GM12872 (cell line): ENCODE data around the gene PTGER3.

Experiments
- CTCF ChIP-seq: IDR thresholded peaks from 3 replicates; pipeline ENCODE4 v1.5.1; 2011; ENCODE audit warnings: low read depth, mild to moderate bottlenecking, low read length, moderate library complexity; ENCODE audit not compliant: insufficient read depth

PTGER3 gene

DNA sequence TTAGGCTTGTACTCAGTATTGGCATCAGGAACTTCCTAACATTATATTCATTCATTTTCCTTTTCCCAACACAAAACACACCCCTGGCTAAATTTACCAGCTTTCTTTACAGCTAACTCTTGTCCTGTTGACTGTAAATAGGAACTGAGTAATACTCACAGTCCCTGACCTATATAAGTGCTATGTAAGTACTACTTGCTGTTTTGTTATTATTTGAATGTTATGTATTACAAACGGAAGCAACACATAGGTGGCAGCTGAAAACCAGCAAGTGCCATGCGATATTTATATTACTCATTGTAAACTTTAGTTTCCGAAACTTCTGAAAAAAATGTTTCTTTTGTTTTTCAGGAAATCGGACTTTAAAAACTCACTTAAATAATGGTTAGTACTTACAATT is 21.5 kb downstream of the PTGER3 start:
- TF ChIP-seq CTCF: no peak

DNA sequence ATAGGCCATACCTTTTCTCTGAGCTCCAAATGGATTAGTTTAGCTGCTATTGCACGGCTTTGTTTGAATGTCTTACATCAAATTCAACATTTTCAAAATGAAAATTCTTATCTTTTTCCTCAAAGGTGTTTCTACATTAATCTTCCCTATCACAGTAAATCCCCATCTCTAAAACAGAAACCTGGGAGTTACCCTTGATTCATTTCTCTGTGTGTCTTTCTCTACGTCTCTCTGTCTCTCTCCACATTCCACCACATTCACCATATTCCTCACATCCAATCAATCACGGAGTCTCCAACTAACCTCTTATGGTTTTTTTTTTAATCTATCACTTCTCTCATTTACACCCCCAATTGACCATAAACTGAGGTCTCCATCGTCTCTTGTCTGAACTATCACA is 24.1 kb downstream of the PTGER3 start:
- TF ChIP-seq CTCF: no peak

DNA sequence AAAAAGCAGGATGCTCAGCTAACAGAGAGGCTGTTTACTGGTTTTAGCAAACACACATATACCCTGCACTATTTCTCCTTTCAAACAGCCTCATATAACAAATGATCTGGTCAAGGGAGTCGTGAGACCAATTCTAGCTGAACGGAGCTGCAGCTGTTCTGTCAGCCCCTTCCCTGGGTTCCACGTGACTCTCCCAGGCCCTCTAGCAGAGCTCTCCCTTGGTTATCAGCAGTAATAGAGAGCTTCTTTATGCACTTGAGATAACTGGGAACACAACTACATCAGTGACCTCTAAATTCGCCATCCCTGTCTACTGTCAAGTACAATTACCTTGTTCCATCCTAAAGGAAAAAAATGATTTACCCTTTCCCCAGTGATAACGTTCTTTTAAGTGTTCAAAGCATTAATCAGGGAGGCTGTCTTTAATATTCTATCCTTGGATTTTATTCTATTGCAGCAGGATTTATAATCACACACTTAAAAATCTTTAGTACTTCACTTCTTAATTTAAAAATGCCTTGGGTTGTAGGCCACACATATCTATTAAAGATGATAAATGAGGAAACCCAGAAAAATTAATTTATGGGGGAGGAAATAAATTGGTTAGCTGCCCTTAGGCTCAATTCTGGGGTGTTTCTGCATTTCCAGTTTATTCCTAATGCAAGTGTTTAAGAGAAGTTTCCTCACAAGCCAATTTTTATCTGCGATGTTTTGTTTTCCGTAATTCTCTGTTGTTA is 28.2 kb downstream of the PTGER3 start:
- no peak for TF ChIP-seq CTCF

DNA sequence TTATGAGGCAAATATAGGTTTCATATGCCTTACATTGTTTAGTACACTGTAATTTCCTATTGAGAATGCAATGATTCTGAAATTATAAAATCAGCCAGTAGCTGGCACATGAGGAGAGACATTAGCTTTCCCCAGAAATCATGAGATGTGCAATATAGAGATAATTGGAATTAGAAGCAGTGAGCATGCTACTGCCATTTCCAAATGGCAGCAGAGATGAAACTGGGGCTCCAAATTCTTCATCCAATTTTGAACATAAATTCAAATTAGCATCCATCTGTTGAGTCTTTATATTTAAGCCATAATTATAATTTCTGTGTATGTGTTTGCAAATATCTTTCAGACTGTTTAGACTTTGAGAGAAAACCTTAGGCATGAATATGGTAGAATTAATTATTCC is 28.8 kb downstream of the PTGER3 start:
- TF ChIP-seq CTCF: no peak

GRCh38 chr1:71015745-71016144 is 31.9 kb downstream of the PTGER3 start:
- no peak for TF ChIP-seq CTCF

GRCh38 chr1:71014178-71014579 is 33.4 kb downstream of the PTGER3 start:
- no peak for TF ChIP-seq CTCF

DNA sequence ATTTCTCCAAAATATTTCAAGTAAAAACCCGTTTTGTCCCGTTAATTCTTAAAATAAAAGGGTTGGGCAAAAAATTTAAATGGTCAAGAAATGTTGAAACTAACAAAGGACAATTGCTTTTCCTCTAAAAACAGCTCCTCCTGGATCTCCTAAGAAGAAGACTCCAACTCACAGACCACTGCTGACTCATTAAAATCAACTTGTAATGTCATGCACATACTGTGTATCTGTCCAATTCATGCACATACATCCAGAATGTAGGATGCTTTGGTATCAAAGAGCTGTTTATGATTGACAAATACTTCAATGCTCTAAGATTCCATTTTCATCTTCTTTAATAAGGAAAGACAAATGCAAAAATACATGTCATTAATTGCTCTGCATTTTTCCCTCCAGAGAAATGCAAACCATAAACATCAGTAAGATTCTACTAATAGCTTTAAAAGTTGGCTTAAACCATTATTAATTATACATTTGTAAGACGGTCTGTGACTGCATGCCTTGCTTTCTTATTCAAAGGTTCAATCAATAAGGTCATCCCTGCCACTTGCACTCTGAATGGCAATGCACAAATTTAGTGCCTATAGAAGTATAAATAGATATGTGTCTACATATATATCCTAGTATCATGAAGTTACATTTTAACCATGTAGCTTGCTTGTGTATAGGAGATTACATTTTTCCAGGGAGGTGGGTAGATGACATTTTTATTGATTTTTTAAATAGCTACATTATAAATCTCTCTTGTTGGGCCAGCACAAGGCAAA is 44.7 kb downstream of the PTGER3 start:
- TF ChIP-seq CTCF: no peak
